HG03280 (cell line): Measurements from ENCODE around the gene GATA3.
"Not testable (repeated sequence)": the region's sequence is repeated elsewhere in the genome, so short reads cannot be mapped to it uniquely, and the experiment has no call there.

Source experiments
- ATAC-seq: cut with Tn5 transposase; IDR thresholded peaks from one replicate; pipeline ENCODE4 v1.9.1; 2021; ENCODE audit warnings: mild to moderate bottlenecking, moderate library complexity; ENCODE audit not compliant: unreplicated experiment

GATA3 gene

DNA sequence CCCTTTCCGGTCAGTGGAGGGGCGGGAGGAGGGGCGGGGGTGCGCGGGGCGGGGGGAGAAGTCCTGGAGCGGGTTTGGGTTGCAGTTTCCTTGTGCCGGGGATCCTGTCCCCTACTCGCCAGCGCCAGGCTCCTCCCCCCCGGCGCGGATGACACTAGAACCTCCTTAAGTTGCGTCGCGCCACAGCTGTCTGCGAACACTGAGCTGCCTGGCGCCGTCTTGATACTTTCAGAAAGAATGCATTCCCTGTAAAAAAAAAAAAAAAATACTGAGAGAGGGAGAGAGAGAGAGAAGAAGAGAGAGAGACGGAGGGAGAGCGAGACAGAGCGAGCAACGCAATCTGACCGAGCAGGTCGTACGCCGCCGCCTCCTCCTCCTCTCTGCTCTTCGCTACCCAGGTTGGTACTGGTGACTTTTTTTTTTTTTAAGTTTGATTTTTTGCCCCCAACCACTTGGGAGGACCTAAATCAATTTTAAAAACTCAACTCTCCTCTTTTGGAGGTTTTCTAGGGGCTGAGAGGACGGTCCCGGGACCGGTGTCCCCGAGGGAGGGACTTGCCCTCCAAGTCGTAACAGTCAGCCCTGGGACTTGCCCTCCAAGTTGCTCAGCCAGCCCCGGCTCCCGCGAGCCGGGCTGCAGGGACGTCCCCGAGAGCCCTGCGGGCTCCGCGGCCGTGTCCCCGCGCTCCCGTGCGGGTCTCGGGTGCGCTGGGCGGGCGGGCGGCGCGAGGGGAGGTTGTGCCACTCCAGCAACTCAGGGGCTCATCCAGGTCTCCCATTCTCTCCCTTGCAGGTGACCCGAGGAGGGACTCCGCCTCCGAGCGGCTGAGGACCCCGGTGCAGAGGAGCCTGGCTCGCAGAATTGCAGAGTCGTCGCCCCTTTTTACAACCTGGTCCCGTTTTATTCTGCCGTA is at the start of gene GATA3:
GATA3 (plus strand) TSS at position 195 of the 914 bp plus-strand sequence. CDS start 968 bp downstream, outside the sequence.
- ATAC-seq = peak; percentile 40

DNA sequence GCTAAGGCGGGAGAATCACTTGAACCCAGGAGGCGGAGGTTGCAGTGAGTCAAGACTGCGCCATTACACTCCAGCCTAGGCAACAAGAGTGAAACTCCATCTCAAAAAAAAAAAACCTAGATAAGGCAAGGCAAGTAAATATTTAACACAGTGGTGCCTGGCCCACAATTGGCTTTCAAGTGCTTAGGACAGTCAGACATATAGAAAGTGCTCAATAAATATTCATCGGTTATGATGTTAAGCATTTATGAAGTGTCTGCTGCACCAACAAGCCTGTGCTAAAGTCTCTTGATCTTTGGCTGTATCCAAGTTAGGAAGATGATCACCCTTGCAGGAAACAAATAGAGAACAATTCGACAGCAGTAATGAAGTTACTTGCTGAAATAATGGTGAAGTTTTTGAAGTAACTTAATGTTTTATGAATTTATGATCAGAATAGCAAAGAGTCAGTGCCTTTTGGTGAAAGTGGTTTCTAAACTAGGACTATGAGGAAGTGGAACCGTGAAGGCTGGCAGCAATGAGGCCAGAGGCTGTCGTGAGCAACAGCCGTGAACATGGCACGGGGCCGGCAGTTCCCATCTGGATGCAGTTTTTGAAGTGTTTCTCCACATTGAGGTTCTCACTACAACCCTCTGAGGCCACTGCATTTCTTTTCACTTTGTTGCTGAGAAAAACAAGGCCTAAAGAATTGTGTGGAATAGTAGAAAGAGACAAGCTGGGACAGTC is 48.1 kb upstream of the GATA3 start:
- ATAC-seq = no peak

DNA sequence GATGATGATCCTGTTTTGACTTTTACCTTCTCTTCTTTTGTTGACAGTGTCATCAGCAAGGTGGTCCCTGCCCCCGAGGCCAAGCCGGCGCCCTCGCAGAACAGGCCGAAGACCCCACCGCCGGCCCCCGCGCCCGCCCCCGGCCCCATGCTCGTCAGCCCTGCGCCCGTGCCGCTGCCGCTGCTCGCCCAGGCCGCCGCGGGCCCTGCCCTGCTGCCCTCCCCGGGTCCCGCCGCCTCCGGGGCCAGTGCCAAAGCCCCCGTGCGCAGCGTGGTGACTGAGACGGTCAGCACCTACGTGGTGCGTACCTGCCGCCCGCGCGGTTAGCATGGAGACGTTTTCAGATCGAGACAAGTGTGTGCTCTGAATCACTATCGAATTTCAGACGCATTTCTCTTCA is 45.5 kb upstream of the GATA3 start:
- no peak for ATAC-seq

DNA sequence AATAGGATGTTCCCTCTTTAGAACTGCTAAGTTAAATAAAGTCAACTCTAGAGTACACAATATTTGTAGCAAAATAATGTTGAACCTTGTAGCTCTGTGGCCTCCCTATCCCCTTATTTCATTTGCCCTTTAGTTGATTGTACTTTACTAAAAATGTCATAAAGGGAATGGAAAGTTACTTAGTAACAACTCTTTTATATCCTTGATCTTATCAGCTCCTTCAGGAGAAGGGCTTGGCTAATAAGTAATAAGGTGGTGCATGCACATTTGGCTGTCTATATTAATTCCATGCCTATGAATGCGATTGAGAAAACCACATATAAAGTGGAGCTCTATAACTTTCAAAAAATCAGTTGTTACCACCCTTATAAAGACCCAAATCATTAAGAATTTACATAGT is 41.5 kb upstream of the GATA3 start:
- ATAC-seq = no peak

DNA sequence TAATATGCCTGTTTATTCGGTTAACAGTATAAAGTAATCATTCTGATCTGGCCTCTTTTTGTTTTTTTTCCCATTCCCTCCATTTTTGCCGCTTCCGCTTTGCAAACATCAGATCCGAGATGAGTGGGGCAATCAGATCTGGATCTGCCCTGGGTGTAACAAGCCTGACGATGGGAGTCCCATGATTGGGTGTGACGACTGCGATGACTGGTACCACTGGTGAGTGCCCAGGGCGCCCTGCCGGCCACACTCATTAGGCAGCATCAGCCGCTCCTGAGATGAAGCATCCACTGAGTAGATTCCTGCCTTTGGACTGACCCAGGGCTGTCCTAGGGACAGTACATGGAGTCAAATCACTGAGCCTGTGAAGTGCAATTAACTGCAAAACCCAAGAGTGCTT is 40.9 kb upstream of the GATA3 start:
- no peak for ATAC-seq

DNA sequence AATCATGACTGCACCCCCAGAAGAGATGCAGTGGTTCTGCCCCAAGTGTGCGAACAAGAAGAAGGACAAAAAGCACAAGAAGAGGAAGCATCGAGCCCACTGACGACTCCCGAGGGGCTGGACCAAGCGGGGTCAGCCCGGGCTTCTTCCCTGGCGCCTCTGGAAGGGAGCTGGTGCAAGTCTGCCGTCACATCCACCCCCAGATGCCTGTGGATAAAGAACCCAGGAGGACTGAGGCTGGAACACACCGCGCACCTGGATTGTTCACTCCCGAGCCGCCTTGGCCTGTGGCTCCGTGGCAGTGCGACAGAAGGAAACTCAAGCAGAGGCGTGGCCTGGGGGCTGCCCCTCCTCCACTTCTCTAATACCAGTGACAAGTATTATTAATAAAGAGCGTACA is 39.8 kb upstream of the GATA3 start:
- no peak for ATAC-seq

DNA sequence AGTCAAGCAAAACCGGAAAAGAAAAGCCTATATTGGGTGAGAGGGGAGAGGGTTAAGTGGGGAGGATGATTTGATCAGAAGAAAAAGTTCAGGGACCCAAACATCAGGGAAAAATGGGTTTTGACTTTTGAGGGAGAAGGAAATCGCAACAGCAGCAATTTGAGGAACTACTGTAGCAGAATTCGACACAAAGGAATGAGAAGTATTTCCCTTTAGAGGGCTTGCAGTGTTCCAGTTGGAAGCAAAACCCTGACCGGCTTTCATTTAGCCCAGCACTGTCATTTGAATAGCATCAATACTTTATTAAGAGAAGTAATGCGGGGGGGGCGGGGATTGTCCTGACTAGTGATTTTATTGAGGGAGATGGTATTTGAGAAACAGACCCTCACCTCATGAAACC is 37.2 kb upstream of the GATA3 start:
- ATAC-seq = no peak

DNA sequence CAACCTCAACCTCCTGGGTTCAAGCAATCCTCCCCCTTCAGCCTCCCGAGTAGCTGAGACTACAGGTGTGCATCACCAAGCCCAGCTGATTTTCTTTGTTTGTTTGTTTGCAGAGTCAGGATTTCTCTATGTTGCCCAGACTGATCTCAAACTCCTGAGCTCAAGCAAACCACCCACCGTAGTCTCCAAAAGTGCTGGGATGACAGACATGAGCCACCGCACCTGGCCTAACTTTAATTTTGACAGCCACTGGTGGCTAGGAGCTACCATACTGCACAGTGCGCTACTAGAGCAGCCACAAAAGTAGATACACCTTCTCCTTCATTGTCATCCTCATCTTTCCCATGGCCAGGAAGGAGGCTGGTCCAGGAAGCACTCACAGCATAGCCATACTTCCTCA is 31.2 kb upstream of the GATA3 start:
- no peak for ATAC-seq

DNA sequence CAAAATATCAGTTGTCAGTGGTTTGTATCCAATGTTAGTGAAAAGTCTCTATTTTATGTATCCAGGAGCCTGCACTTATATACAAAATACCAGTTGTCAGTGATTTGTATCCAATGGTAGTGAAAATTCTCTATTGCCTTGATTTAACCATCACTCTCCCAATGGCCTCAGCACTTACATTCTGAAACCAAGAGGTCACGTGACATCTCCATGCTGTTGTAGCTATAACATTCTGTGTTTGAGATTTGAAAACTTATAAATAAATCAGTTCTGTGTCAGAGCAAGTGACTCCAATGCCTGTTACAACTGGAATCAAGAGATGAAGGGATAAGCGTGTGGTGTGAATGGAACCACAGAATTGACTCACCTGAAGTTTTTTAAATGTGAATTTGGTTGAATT is 30.6 kb upstream of the GATA3 start:
- ATAC-seq = no peak

DNA sequence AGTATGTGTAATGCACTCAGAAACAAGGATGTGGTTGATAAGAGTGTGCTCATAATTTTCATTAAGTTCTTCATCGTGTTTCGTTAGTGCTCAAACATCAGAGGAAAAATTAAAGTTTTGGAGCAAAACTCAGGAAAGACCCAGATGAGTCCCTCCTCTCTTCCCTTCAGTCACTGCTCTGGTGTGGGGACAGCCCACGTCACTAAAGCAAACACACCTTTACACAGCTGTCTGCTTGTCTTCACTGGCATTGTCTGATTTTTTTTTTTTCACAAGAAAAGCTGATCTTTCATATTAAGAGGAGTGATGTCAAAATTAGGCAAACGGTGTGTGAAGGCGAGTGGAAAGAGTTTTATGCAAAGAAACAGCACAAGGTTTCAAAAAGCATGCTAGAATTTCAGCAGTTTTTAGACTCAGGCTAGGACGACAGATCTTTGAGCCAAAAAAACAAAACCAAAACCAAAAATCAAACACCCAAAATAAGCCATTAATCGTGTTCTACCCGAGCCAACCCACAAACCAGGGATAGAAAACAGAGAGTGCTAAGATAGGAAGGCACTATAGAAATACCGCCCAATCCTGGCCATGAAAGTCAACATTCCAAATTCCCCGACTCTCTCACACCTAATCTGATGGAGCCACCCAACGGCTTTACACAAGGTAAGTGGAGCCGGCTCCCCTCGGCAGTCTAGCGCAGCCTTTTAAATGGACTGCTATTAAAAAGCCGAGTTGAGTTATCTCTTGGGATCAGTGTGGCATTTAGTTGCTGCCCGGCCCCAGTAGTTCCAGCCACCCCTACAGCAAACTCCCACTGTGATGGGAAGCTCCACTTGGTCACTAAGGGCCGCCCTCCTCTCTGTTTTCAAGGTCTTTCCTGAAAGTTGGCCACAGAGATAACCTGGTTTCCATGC is 27.9 kb upstream of the GATA3 start:
- no peak for ATAC-seq

DNA sequence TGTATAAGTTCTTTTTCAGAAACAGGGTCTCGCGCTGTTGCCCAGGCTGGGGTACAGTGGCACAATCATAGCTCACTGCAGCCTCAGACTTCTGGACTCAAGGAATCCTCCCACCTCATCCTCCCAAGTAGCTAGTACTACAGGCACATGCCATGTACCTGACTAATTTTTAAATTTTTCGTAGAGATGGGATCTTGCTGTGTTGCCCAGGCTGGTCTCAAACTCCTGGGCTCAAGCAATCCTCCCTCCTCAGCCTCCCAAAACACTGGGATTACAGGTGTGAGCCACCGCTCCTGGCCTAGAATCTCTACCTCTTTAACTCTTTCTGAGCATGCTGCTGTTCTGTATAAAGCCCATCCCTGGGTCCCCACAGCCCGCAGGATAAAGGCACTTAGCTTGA is 23.3 kb upstream of the GATA3 start:
- ATAC-seq = not testable (repeated sequence)

DNA sequence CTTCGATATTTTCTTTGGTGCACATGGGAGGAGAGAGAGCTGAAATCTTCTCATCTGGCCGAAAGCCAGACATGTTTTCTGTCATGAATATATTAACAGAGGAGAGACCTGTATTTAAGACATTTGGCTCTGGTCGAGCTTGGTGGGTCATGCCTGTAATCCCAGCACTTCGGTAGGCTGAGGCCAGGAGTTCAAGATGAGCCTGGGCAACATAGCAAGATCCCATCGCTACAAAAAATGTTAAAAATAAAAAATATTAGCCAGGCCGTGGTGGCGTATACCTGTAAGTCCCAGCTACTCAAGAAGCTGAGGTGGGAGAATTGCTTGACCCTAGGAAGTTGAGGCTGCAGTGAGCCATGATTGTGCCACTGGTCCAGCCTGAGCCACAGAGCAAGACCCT is 21.9 kb upstream of the GATA3 start:
- no peak for ATAC-seq

DNA sequence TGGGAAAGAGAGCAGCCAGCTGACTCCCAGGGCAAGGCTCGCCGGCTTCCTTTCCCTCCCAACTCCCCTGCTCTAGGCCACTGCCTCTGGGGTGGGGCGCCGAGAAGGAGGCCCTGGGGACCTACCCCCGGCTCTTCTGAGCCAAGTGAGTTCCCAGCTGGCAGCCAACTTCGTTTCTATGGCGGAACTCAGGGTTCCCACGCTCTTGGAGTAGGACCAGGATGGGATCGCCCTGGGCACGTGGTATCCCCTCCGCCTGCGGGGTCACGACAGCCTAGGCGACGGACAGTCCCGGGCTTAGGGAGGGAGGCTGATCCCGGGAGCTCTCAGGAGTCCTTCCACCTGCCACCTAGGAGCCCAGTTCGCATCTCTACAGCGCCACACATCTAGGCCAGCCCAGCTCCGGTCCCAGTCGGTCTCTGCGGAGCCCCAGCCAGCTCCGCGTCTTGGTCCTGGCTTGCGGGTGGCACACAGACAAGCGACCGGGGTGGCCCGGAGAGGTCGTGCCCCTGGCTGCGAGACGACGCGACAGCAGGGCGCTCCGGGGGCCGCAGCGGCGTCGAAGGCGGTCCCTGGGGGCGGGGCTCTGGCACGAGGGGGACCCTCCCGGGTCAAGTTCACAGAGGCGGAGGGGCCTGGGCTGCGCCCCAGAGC is 20.5 kb upstream of the GATA3 start:
- no peak for ATAC-seq

DNA sequence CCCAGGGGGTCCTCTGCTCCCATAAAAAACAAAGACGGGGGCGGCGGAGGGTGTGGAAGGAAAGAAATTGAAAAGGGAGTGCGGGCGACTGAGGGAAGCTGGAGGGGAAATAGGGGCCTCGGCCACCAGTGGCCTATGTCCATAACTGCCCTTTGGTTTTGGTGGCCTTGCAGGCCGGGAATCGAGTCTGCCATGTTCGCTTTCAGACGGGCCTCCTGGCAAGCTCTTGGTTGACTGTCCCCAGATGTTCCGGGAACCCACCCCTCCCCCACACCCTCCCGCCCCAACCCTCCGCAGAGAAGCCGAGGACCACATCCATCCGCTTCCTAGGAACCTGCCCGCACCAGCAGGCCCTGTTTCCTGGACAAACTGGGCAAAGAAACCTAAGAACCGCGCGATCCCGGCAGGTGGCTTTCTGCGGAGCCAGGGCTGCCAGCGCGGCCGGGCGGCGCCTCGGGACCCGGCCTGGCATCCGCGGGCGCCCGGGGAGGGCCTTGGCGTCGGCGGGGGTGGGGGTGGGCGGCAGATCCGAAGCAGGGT is 20.0 kb upstream of the GATA3 start:
- no peak for ATAC-seq

DNA sequence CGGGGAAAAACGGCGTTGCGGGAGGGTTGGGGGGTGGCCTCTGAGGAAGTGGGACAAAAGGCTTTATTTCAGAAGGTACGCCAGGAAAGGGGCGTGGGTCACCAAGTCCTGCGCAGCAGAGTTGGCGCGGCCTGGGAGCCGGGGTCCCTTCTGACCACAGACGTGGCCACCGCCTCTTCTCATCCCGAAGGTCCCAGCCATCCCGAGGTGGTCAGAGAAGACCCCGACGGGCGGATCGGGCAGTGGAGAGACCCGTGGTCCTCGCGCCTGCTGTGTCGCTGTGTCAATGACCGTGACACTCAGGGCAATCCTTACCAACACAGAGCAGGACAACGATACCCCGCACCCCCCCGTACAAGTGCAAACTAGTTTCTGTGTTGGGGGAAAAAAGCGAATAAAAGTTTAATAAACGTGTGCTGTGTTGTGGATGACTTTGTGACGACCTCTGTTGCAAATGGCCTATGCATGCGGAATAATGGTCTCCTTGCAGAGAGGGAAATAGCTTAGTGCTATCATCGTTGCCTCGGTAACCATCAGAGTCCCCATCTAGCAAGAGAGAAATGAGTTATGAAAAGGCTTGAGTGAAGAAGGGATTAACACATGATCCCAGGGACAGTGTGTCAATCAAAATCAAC is 19.4 kb upstream of the GATA3 start:
- no peak for ATAC-seq

DNA sequence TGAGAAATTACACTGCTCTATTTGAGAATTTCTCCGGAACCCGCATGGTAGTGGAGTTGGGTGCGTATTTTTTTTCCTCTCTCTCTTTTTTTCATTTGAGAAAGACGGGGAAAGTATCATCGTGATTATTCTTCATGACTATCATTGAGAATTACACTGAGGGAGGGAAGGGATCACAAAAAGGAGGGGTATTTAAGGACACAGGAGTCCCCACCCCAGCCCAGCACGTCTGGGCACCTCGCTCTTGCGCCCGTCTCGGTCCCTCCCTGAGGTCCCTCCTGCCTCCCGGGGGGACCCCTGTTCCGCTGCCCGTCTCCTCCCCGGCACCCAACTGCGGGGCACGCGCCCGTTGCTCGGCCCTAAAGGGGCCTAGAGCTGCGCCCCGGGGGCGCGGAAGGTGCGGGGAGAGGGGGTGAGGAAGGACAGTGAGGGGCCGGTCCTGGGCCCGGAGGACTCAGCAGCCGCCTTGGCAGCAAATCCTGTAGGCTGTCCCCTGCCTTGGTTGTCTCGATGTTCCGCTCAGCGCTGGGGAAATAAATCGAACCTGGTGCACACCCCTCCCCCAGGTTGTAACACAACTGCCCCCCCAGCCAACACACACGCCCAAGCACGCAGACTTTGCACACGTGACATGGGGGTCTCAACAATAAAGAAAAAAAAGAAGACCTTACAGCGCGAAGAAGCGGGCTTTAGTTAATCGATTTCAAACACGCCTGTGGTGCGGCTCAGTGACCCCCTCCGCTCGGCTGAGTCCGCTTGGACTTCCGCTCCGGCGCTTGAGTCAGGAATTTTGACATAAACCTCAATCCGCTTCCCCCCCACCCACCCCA is 18.6 kb upstream of the GATA3 start:
- no peak for ATAC-seq

DNA sequence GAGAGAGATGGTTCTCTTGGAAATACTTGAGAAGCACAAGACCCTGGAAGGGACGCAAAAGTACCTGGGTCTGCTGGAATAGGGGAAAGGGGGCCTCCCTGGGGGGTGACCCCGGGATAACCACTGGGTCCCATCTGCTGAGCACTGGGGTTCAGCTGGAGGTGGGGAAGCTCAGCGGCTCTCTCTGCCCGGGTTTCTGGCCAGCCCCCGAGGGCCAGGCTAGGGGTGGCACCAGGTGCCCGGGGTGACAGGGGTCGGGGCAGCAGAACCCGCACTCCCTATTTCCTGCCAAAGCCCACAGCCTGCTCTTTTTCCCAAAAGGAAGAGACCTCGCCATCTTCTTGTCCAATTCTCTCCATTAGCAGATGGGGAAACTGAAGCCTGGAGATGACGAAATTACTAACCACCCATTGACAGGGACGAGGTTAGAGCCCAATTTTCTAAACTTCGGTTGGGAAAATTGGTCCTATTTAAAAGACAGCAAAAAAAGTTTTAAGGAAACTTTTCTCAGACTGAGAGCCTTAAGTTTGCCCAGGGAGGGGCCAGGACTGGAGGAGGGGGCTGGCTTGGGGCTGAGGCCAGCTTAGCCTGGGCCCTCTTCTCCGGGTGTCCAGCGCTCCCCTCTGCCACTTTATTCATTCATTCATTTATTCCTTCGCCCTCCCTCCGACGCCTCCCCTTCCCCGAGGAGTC is 17.8 kb upstream of the GATA3 start:
- ATAC-seq = no peak

DNA sequence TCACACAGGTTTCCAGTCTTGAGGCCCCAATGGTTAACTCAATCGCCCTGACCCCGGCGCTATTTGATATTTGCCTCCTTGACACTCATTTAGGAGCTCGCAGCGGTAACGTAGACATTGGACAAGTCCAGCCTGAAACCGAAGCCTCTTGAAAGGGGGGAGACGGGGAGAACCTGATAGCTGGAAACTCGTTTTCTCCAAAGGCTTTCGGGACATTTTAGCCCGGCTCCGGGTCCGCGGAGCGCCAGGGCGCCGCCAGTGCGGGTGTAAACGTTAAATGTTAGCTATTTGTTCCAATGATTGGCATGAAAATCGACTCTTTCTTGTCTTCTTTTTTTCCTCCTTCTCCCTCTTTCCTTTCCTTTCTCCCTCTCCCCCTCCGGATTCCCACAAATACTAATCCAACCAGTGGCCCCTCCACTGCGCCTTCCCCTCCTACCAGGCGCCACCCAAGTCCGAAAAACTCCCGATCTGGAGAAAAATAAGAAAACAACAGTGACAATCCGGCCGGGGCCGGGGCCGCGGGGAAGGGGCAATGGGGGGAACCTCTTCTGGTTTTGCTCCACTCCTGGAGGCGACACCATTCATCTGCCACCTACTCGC is 17.2 kb upstream of the GATA3 start:
- no peak for ATAC-seq
